Medulla oblongata (tissue), 1 donor: ENCODE measurements around the gene HSPA14.
"Not testable (repeated sequence)": the region's sequence is repeated elsewhere in the genome, so short reads cannot be mapped to it uniquely, and the experiment has no call there.

Source experiments
- DNase-seq: peaks from one replicate; pipeline ENCODE4 v3.0.0-alpha.2; 2015; ENCODE audit errors: extremely low spot score

Gene HSPA14

DNA sequence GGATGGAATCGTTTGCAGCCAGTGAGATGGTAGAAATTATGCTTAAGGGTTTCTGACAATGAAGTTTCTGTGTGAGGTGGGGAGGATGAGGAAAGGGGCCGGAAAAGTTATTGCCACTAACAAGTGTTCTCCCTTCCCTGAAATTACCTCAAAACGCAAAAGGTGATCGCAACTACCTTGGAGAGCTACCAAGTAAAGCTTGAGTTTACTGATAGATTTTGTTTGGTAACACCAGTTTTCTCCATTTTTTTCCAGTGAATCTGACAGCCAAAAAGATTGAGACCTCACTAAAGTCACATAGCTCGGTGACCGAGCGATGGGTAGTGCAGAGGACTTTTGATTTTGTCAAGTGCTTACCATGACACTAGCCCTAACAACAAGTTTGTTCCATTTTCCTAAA lies 42.1 kb downstream of the HSPA14 start:
- no peak for DNase-seq

DNA sequence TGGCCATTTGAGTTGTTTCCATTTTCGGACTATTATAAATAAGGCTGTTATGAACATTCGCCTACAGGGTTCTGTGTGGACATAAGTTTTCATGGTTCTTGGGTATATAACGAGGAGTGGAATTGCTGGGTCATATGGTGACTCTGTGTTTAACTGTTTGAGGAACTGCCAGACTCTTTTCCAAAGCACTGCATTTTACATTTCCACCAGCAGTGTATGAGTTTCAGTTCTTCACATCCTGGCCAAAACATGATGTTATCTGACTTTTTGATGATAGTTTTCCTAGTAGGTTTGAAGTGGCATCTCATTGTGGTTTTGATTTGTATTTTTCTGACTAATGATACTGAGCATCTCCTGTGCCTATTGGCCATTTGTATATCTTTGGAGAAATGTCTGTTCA lies 46.0 kb downstream of the HSPA14 start:
- DNase-seq: no peak

DNA sequence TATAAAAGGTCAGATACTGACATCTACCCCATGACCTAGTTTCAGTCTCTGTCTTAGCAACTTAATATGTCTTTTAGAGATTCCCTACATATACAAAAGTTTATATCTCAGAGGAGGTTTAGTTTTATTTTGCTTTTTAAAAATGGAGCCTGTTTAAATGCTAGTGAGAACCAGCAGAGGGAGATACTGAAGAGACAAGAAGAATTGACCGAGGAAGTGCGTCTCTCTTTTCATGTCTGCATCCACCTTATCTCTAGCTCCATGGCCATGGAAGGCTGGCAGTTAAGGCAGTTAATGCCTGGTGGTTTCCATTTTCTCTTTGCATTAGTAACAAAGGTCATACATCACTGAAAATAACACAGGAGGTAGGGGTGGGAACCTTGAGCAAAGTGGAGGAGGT lies 51.2 kb downstream of the HSPA14 start:
- no peak for DNase-seq

DNA sequence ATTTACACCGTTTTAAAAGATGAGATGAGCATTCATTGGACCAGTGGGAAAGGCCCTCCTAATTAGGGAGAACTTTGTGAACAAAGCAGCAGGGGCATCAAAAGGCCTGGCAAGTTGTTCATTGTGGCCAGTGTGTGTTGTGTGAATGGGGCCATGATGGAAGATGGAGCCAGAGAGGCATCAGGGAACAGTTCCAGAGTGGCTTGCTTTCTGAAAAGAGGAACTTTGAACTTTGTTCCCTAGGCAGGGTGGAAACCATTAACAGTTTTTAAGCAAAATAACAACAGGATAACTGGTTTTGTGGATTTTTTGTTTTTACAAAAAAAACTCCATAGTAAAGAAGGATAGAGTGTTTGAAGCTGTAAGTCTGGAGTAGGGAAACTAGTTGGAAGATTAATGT lies 53.0 kb downstream of the HSPA14 start:
- no peak for DNase-seq

DNA sequence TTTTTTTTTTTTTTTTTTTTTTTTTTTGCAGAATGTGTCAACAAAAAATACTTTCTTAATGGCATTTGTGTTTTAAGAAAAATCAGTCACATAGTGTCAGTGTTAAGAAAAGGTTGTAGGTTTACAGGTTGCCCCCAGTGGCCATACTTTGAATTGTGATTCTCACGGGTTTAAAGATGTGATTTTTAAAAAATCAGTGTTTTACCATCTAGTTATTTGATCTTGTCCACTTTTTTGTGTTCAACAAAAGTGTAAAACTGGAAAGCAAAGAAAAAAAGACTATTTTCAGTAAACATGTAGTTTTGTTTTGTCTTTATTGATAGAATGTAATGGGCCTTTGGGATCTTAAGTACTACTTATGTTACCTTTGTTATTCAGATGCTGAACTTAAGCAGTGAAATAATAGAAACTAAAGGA lies 66.2 kb downstream of the HSPA14 start:
- DNase-seq: no peak

DNA sequence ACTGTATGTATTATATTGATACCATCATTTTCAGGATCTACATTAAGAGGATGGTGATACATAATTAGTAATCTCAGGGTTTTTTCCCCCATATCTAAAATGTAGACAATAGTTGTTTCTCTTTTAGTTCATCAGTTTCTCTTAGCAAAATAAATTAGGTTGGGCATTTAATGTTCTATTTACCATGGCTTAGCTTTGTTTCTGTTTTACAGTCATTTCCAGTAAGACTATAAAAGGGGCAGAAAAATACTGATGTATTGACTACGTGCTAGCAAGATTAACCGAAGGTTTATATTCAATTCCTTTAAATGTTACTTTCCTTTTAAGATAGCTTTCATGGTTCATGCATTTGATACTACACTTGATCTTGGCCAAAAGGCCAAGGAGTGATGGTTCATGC lies 66.8 kb downstream of the HSPA14 start:
- DNase-seq: no peak

DNA sequence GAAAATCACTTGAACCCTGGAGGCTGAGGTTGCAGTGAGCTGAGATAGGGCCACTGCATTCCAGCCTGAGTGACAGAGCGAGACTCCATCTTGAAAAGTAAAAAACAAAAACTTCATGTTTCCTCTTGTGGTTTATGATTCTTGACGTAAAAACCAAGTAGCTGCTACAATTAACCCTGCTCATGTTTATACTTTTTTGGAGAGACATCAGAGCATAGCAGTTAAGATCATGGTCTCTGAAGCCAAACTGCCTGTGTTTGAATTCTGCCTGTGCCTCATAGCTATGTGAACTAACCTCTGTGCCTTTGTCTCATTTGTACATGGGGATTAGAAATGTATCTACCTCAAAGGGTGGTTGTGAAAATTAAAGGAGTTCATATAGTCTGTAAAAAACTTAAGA lies 67.8 kb downstream of the HSPA14 start:
- DNase-seq: no peak

DNA sequence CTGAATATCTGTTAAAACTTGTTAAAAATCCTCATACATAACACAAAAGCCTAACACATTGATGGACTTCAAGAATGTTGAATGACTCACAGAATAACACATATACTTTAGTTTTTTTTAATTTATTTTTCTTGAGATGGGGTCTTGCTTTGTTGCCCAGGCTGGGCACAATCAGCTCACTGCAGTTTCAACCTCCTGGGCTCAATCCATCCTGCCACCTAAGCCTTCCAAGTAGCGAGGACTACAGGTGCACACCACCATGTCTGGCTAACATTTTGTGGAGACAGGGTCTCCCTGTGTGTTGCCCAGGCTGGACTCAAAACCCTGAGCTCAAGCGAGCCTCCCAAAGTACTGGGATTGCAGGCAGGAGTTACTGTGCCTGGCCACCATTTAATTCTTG lies 68.7 kb downstream of the HSPA14 start:
- no peak for DNase-seq

DNA sequence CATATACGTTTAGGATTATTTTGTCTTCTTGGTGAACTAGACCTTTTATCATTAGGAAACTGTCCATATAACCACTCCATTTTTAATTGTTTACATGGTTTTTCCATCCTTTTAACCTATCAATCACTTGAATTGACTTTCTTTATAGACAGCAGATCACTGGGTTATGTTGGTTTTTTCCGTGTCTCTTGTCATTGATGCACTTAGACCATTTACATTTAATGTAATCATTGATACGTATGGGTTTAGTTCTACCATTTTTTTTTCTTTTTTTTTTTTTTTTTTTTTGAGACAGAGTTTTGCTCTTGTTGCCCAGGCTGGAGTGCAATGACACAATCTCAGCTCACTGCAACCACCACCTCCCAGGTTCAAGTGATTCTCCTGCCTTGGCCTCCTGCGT lies 69.5 kb downstream of the HSPA14 start:
- not testable (repeated sequence) for DNase-seq

DNA sequence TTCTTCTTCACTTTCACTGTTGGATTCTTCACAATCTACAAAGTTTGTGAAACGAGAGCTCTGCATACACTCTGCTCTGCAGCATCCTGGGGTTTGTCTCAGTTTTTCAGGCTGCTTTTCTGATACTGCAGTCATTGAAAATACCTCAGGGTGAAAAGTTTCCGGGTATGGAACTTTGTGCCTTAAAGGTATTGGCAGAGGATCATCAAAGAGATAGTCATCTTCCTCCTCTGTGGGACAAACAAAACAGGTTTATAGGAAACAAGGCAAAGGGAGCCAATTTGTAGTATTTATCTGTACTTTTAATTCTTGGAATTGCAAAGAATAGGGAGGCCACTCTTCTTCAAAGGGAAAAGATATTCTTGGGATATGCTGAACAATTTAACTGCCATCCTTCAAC lies 71.0 kb downstream of the HSPA14 start:
- no peak for DNase-seq

DNA sequence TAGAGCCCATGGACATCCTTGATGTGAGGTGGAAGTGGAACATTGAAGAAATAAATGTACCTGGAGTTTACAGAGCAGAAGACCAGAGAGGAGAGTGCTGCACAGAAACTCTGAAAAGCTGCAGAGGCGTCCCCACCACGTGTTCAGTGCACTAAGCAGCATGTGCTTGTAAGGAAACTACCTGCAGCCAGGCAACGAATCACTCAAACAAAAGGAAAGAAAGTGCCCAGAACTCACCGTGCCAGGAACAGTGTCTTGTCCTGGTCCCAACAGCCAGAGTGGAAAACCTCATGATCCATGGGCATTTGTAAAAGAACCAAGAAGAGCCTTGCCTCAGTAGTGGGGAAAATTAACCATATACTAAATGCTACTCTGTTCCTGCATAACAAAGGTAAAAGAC lies 72.8 kb downstream of the HSPA14 start:
- DNase-seq: no peak

DNA sequence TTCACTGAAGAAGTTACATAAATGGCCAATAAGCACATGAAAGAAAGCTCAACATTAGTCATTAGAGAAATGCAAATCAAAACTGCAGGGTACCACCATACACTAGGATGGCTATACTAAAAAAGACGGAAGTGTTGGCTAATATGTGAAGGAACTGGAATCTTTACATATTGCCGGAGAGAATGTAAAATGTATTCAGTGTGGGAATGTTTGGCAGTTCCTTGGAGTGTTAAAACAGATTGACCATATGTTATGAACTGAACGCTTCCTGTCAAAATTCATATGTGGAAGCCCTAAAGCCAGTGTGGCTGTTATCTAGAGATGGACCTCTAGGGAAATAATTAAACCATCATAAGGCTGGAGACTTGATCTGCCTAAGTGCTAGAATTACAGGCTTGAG lies 73.7 kb downstream of the HSPA14 start:
- DNase-seq: no peak

DNA sequence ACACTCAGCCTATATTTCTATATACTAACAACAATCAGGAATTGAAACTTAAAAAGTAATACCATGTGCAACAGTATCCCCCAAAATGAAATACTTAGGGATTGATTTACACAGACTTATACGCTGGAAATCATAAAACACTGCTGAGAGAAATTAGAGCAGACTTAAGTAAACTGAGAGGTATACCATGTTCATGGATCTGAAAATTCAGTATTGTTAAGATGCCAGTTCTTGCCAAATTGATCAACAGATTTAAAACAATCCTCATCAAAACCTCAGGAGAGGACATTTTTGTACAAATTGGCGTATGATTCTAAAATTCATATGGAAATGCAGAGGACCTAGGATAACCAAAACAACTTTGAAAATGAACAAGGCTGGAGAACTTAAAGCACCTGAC lies 78.5 kb downstream of the HSPA14 start:
- DNase-seq: no peak

DNA sequence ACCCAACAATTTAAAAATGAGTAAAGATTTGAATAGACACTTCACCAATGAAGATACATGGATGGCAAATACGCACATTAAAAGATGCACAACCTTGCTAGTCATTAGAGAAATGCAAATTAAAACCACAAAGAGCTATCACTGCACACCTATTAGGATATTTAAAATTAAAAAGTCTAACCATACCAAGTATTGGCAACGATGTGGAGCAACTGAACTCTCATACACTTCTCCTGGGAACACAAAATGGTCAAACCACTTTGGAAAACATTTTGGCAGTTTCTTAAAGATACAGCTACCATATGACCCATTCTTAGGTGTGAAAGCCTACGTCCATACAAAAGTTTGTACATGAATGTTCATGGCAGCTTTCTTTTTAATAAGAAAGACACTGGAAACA lies 79.7 kb downstream of the HSPA14 start:
- no peak for DNase-seq

DNA sequence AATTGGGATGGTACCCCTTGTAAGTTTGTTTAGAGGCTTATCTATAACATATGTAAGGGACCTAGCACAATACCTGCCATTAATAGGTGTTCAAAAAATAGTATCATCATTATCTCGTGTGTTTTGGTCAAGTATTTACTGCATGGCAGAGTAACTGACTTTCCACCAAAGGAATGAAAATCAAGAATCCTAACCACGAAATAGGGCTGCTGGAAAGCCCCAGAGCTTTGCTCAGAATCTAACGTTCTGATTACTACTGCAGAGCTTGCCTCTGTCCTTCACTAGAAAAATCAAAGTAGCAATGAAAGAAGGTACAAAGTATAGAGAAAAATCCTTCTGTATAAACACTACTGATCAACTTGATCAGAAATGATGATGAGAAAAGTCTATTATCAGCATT lies 80.9 kb downstream of the HSPA14 start:
- no peak for DNase-seq
